Astrocyte (in vitro differentiated cells and primary cell): ENCODE results near the gene TRIM58. TPM values are rescaled to one million over a fixed set of nuclear protein-coding genes. Genes with fewer than 3 reads are reported as not detected.

ENCODE experiments used
- DNase-seq: peaks from one replicate; pipeline ENCODE4 v3.0.0-alpha.2; 2010; ENCODE audit warnings: low read depth
- FAIRE-seq: peaks from 2 replicates; lab custom pipeline; 2011; peaks lifted over from hg19 to GRCh38; lab: Jason Lieb, UNC
- H2AFZ ChIP-seq: 2 replicates; pipeline ENCODE4 v1.6.0; 2012; ENCODE audit warnings: low read depth, low read length, inconsistent platforms
- H3K27ac ChIP-seq: 2 replicates; pipeline ENCODE4 v1.5.1; 2011; ENCODE audit warnings: low read depth, low read length, inconsistent platforms
- H3K27me3 ChIP-seq: 2 replicates; pipeline ENCODE4 v1.6.0; 2011; ENCODE audit warnings: low read length, inconsistent platforms; ENCODE audit not compliant: insufficient read depth
- H3K36me3 ChIP-seq: 2 replicates; pipeline ENCODE4 v1.5.1; 2011; ENCODE audit warnings: low read length, inconsistent platforms; ENCODE audit not compliant: insufficient read depth
- H3K4me1 ChIP-seq: 2 replicates; pipeline ENCODE4 v1.5.1; 2011; ENCODE audit warnings: low read length, inconsistent platforms; ENCODE audit not compliant: insufficient read depth
- H3K4me2 ChIP-seq: 2 replicates; pipeline ENCODE4 v1.6.0; 2012; ENCODE audit warnings: low read length, inconsistent platforms
- H3K4me3 ChIP-seq: 2 replicates; pipeline ENCODE4 v1.5.1; 2011; ENCODE audit warnings: low read depth, mild to moderate bottlenecking, low read length, inconsistent platforms; ENCODE audit not compliant: insufficient read depth
- H3K79me2 ChIP-seq: 2 replicates; pipeline ENCODE4 v1.6.0; 2012; ENCODE audit warnings: mild to moderate bottlenecking, low read length, inconsistent platforms; ENCODE audit not compliant: insufficient read depth
- H3K9ac ChIP-seq: 2 replicates; pipeline ENCODE4 v1.6.0; 2012; ENCODE audit warnings: mild to moderate bottlenecking, low read length, inconsistent platforms
- H3K9me3 ChIP-seq: 2 replicates; pipeline ENCODE4 v1.5.1; 2012; ENCODE audit warnings: low read depth, mild to moderate bottlenecking, low read length, inconsistent platforms; ENCODE audit not compliant: insufficient read depth
- H4K20me1 ChIP-seq: 2 replicates; pipeline ENCODE4 v1.6.0; 2012; ENCODE audit warnings: low read length, inconsistent platforms; ENCODE audit not compliant: insufficient read depth
- H3K27ac Mint-ChIP-seq: one replicate; pipeline ENCODE4 v1.8.0; 2021; ENCODE audit warnings: mild to moderate bottlenecking, mixed read lengths; ENCODE audit not compliant: unreplicated experiment
- H3K27me3 Mint-ChIP-seq: one replicate; pipeline ENCODE4 v1.8.0; 2021; ENCODE audit warnings: low read depth, mixed read lengths; ENCODE audit not compliant: unreplicated experiment
- H3K36me3 Mint-ChIP-seq: one replicate; pipeline ENCODE4 v1.8.0; 2021; ENCODE audit warnings: low read depth, mixed read lengths; ENCODE audit not compliant: unreplicated experiment
- H3K4me1 Mint-ChIP-seq: one replicate; pipeline ENCODE4 v1.8.0; 2021; ENCODE audit warnings: low read depth, mixed read lengths; ENCODE audit not compliant: unreplicated experiment
- H3K4me3 Mint-ChIP-seq: one replicate; pipeline ENCODE4 v1.8.0; 2021; ENCODE audit warnings: mild to moderate bottlenecking, moderate library complexity, mixed read lengths; ENCODE audit not compliant: unreplicated experiment
- H3K9me3 Mint-ChIP-seq: one replicate; pipeline ENCODE4 v1.8.0; 2021; ENCODE audit warnings: mild to moderate bottlenecking, mixed read lengths; ENCODE audit not compliant: unreplicated experiment
- CTCF ChIP-seq: IDR thresholded peaks from 2 replicates; pipeline ENCODE4 v1.5.1; 2011; ENCODE audit warnings: low read depth, mild to moderate bottlenecking, inconsistent platforms, low read length, moderate library complexity; ENCODE audit not compliant: insufficient read depth
- EZH2 ChIP-seq: IDR thresholded peaks from 2 replicates; pipeline ENCODE4 v1.6.1; 2012; ENCODE audit warnings: mild to moderate bottlenecking, low read length, inconsistent platforms; ENCODE audit not compliant: insufficient read depth
- total RNA-seq: library from RNA; stranded (reverse); gene quantifications from 2 replicates; pipeline ENCODE4 v1.2.1, GENCODE V29; 2021

Gene TRIM58
- total RNA-seq, 1 donor from 2014 or later, result 31.0 TPM

- H3K27ac Mint-ChIP-seq, result no peak overlapping the region
- H3K4me3 Mint-ChIP-seq, result no peak overlapping the region
- Histone ChIP-seq H3K79me2 (no peaks in the 10 kb centered on the region), H3K4me1 (no peaks in the 10 kb centered on the region), H2AFZ (no peak overlapping the region), H3K9ac (no peak overlapping the region), H3K9me3 (no peaks in the 10 kb centered on the region), H3K36me3 (no peaks in the 10 kb centered on the region), H3K27me3 (no peaks in the 10 kb centered on the region), H4K20me1 (no peaks in the 10 kb centered on the region), H3K27ac (no peak overlapping the region), H3K4me2 (no peak overlapping the region), H3K4me3 (no peak overlapping the region)
- no peaks in the 10 kb centered on the region for H3K36me3 Mint-ChIP-seq
- H3K9me3 Mint-ChIP-seq, result no peaks in the 10 kb centered on the region
- TF ChIP-seq EZH2 (no peak), CTCF (no peak)
- no peak for DNase-seq
- no peak for FAIRE-seq
- no peaks in the 10 kb centered on the region for H3K27me3 Mint-ChIP-seq
- no peaks in the 10 kb centered on the region for H3K4me1 Mint-ChIP-seq
Measured at GRCh38 chr1:247822060-247822459, 34.9 kb upstream of the TRIM58 start.

- no peaks in the 10 kb centered on the region for H3K9me3 Mint-ChIP-seq
- Histone ChIP-seq H4K20me1 (no peaks in the 10 kb centered on the region), H3K9ac (no peak within 1 kb of the TSS), H3K4me1 (no peaks in the 10 kb centered on the region), H3K27me3 (no peaks in the 10 kb centered on the region), H3K36me3 (no peaks in the 10 kb centered on the region), H3K4me3 (no peak within 1 kb of the TSS), H3K4me2 (no peak within 1 kb of the TSS), H3K9me3 (no peaks in the 10 kb centered on the region), H3K79me2 (no peaks in the 10 kb centered on the region), H3K27ac (no peak within 1 kb of the TSS), H2AFZ (no peak within 1 kb of the TSS)
- no peak for FAIRE-seq
- H3K4me1 Mint-ChIP-seq, result no peaks in the 10 kb centered on the region
- no peak within 1 kb of the TSS for H3K4me3 Mint-ChIP-seq
- no peak within 1 kb of the TSS for H3K27ac Mint-ChIP-seq
- no peak for DNase-seq
- no peaks in the 10 kb centered on the region for H3K36me3 Mint-ChIP-seq
- H3K27me3 Mint-ChIP-seq, result no peaks in the 10 kb centered on the region
- TF ChIP-seq EZH2, result no peak
- TF ChIP-seq CTCF, result no peak
Measured at GRCh38 chr1:247824023-247824422, 33.0 kb upstream of the TRIM58 start, which contains the start of gene OR14A16. TSS of gene OR14A16 (minus strand) at chr1:247824119. CDS start at chr1:247815729, 8,390 bp downstream.

- Mint-ChIP-seq H3K27me3 (no peaks in the 10 kb centered on the region), H3K4me3 (no peak overlapping the region), H3K36me3 (no peaks in the 10 kb centered on the region), H3K4me1 (no peaks in the 10 kb centered on the region), H3K27ac (no peak overlapping the region), H3K9me3 (no peaks in the 10 kb centered on the region)
- Histone ChIP-seq H4K20me1 (no peaks in the 10 kb centered on the region), H3K4me1 (no peaks in the 10 kb centered on the region), H3K27me3 (no peaks in the 10 kb centered on the region), H3K9ac (no peak overlapping the region), H3K79me2 (no peaks in the 10 kb centered on the region), H3K4me3 (no peak overlapping the region), H2AFZ (no peak overlapping the region), H3K36me3 (no peaks in the 10 kb centered on the region), H3K27ac (no peak overlapping the region), H3K4me2 (no peak overlapping the region), H3K9me3 (peaks cover 3% of the 10 kb centered on the region)
- DNase-seq (no peak), FAIRE-seq (no peak)
- no peak for TF ChIP-seq CTCF
- TF ChIP-seq EZH2, result no peak
Measured at GRCh38 chr1:247825362-247825761, 31.6 kb upstream of the TRIM58 start.
